Measurements from ENCODE around the gene MORN1. TPM values are rescaled to one million over a fixed set of nuclear protein-coding genes. Genes with fewer than 3 reads are reported as not detected.

The MORN1 gene
- total RNA-seq, 1 experiment from 2014 or later = 47.8 TPM

GRCh38 chr1:2272686-2273400, 118.5 kb downstream of the MORN1 start:
- intact Hi-C loops (cut with micrococcal nuclease; ENCODE audit: unreplicated experiment) = no loop called here
- Histone ChIP-seq H4K20me1 (ENCODE audit: insufficient read depth) (peaks cover 79% of the 10 kb centered on the region), H3F3A (ENCODE audit: insufficient read depth, low read depth) (no peaks in the 10 kb centered on the region), H3K4me1 (replicated peaks; ENCODE audit: insufficient read depth) (no peaks in the 10 kb centered on the region), H3K4me2 (no peak overlapping the region), H2AFZ (no peak overlapping the region), H3K27me3 (ENCODE audit: insufficient read depth, low read depth) (no peaks in the 10 kb centered on the region), H3K27ac (no peak overlapping the region), H3K4me3 (no peak overlapping the region), H3K36me3 (ENCODE audit: low read depth) (no peaks in the 10 kb centered on the region), H3K9me3 (ENCODE audit: insufficient read depth, low read depth) (no peaks in the 10 kb centered on the region), H3K9me2 (ENCODE audit: insufficient read depth) (no peaks in the 10 kb centered on the region), H3K79me2 (ENCODE audit: low read depth) (peaks cover 83% of the 10 kb centered on the region)
- no peak for DNase-seq
- no TSS peak for BruUV-seq (replicated peaks)
- ChIA-PET POLR2A (ENCODE audit: unreplicated experiment) (no interaction called here), CTCF (no interaction called here)
- no peak for TF ChIP-seq EZH2 (IDR thresholded peaks at IDR 0.05; ENCODE audit: low read depth)
- TF ChIP-seq CTCF (conservative IDR thresholded peaks at IDR 0.05) = no peak

GRCh38 chr1:2271841-2272655, 119.3 kb downstream of the MORN1 start:
- CTCF ChIA-PET = no interaction called here

More at GRCh38 chr1:2271841-2272655, 119.3 kb downstream of the MORN1 start:
- no peaks in the 10 kb centered on the region for H3K27me3 ChIP-seq (ENCODE audit: insufficient read depth, low read depth)
- H3K9me3 ChIP-seq (ENCODE audit: insufficient read depth, low read depth) = no peaks in the 10 kb centered on the region
- H3K27ac ChIP-seq = no peak overlapping the region
- intact Hi-C loops (cut with micrococcal nuclease; ENCODE audit: unreplicated experiment) = no loop called here
- peaks cover 84% of the 10 kb centered on the region for H4K20me1 ChIP-seq (ENCODE audit: insufficient read depth)
- TF ChIP-seq CTCF (conservative IDR thresholded peaks at IDR 0.05) (no peak), EZH2 (IDR thresholded peaks at IDR 0.05; ENCODE audit: low read depth) (no peak)
- H3F3A ChIP-seq (ENCODE audit: insufficient read depth, low read depth) = no peaks in the 10 kb centered on the region
- DNase-seq = no peak
- no peak overlapping the region for H2AFZ ChIP-seq
- POLR2A ChIA-PET (ENCODE audit: unreplicated experiment) = interaction anchor here (0.5 kb wide), 1 partner anchor 397 kb away, joined by 4 read pairs; no protein-coding TSS in a partner anchor
- no peak overlapping the region for H3K4me2 ChIP-seq
- peaks cover 89% of the 10 kb centered on the region for H3K79me2 ChIP-seq (ENCODE audit: low read depth)
- H3K4me1 ChIP-seq (replicated peaks; ENCODE audit: insufficient read depth) = no peaks in the 10 kb centered on the region
- no peaks in the 10 kb centered on the region for H3K36me3 ChIP-seq (ENCODE audit: low read depth)
- BruUV-seq (replicated peaks) = no TSS peak
- H3K9me2 ChIP-seq (ENCODE audit: insufficient read depth) = no peaks in the 10 kb centered on the region
- no peak overlapping the region for H3K4me3 ChIP-seq

Other genes with a start within 250 kb of the MORN1 start
- 72.1 and 97.1 TPM in 2 replicates for gene FAAP20, start 196.8 kb downstream of the MORN1 start, total RNA-seq (2021)
- 36.2 and 39.1 TPM in 2 replicates for gene SKI, start 163.2 kb downstream of the MORN1 start, total RNA-seq (2021)
- gene RER1, start 287 bp upstream of the MORN1 start, total RNA-seq (2021) = 109 and 131 TPM in 2 replicates
- 24.3 and 26.3 TPM in 2 replicates for gene PEX10, start 21.0 kb upstream of the MORN1 start, total RNA-seq (2021)
- gene PLCH2, start 84.7 kb upstream of the MORN1 start, total RNA-seq (2021) = 0.98 and 1.5 TPM in 2 replicates
- 20.5 and 33.4 TPM in 2 replicates for gene PANK4, start 135.0 kb upstream of the MORN1 start, total RNA-seq (2021)
- gene HES5, start 138.7 kb upstream of the MORN1 start, total RNA-seq (2021) = not detected in 2 replicates
- gene TNFRSF14, start 164.8 kb upstream of the MORN1 start, total RNA-seq (2021) = 9.9 and 13.8 TPM in 2 replicates
- 26.1 and 35.3 TPM in 2 replicates for gene PRXL2B, start 195.2 kb upstream of the MORN1 start, total RNA-seq (2021)
- gene MMEL1, start 241.5 kb upstream of the MORN1 start, total RNA-seq (2021) = 2.7 and 4.9 TPM in 2 replicates